NK-92 (cell line): ENCODE results near the gene CD59.
"Not testable (repeated sequence)": the region's sequence is repeated elsewhere in the genome, so short reads cannot be mapped to it uniquely, and the experiment has no call there.

Source experiments
- DNase-seq: peaks from one replicate; lab custom pipeline; 2025; ENCODE audit not compliant: unreplicated experiment; lab: John Stamatoyannopoulos, UW

Gene CD59

DNA sequence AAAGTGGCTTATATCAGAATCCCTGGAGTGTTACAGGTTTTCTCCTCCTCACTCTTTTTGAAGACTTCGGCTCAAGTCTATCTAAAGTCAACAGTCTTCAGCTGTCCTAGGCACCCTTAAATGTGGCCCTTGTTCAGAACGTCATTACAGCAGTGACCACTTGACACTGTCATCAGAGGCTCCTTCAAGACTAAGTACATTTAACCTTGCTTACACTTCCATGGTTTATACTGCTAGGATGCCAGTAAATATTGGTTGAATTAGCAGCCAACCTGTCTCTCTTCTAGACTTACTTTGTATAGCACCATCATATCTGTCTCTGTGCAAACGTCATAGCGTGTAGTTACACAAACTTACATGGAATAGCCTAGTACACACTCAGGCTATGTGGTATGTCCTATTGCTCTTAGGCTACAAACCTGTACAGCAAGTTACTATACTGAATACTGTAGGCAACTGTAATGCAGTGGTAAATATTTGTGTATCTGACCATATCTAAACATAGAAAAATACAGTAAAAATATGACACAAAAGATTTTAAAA is 22.3 kb downstream of the CD59 start:
- DNase-seq, result no peak

- DNase-seq, result no peak
These were observed 22.9 kb downstream of the CD59 start for GRCh38 chr11:33713151-33713855.

- no peak for DNase-seq
These were observed 23.8 kb downstream of the CD59 start for GRCh38 chr11:33712436-33712835.

GRCh38 chr11:33709466-33709865 is 26.8 kb downstream of the CD59 start:
- no peak for DNase-seq

GRCh38 chr11:33708985-33709384 is 27.2 kb downstream of the CD59 start:
- no peak for DNase-seq

DNA sequence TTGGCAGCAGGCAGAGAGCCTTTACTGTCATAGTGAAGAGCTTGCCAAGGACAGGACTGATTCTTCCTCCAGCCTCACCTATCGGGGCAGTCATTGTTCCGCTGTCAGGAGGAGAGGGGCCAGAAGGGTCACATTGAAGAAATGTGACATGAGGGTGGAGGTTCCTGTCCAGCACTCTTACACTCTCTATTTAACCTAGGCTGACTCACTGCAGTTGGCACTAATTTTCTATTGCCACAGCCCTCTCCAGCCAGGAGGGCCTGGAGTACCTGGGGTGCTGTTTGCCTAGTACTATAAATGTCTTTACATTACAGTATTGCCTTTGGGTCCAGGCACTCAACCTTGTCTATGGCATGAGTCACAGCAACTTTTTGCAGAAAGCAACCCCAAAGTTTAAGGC is 28.4 kb downstream of the CD59 start:
- not testable (repeated sequence) for DNase-seq

DNA sequence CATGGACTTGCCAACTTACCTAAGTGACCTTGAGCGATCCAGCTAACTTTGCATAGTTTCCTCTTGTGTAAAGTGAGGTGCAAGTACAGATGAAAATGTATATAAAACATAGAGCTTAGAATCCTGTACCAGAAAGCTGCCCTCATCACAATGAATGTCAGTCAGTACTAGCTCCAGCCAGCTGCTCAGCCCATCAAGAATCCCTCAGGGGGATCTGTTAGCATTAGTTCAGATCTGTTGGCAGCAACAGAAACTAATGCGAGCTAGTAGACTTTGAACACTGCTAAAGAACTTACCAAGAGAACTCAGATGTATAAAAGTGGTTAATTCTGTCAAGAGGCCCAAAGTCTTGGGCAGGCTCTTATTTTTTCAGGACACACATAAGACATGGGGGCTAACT is 29.3 kb downstream of the CD59 start:
- no peak for DNase-seq

- DNase-seq, result no peak
These were observed 29.7 kb downstream of the CD59 start for GRCh38 chr11:33706546-33706945.

- DNase-seq, result no peak
These were observed 31.8 kb downstream of the CD59 start for GRCh38 chr11:33704240-33705002.

DNA sequence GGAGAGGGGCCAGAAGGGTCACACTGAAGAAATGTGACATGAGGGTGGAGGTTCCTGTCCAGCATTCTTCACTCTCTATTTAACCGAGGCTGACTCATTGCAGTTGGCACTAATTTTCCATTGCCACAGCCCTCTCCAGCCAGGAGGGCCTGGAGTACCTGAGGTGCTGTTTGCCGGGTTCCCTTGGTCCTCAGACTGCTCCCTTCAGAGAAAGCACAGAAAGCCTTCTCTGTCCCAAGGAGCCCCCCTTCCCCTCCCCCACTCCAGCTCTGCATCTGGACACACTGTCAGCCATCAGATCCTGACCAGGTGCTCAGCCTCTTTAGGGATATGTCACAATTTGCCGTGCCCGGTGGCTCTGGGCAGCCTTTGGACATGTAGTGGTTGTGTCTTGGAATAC is 32.4 kb downstream of the CD59 start:
- no peak for DNase-seq

GRCh38 chr11:33703234-33703633 is 33.0 kb downstream of the CD59 start:
- DNase-seq, result no peak

GRCh38 chr11:33701302-33702230 is 34.7 kb downstream of the CD59 start:
- no peak for DNase-seq

DNA sequence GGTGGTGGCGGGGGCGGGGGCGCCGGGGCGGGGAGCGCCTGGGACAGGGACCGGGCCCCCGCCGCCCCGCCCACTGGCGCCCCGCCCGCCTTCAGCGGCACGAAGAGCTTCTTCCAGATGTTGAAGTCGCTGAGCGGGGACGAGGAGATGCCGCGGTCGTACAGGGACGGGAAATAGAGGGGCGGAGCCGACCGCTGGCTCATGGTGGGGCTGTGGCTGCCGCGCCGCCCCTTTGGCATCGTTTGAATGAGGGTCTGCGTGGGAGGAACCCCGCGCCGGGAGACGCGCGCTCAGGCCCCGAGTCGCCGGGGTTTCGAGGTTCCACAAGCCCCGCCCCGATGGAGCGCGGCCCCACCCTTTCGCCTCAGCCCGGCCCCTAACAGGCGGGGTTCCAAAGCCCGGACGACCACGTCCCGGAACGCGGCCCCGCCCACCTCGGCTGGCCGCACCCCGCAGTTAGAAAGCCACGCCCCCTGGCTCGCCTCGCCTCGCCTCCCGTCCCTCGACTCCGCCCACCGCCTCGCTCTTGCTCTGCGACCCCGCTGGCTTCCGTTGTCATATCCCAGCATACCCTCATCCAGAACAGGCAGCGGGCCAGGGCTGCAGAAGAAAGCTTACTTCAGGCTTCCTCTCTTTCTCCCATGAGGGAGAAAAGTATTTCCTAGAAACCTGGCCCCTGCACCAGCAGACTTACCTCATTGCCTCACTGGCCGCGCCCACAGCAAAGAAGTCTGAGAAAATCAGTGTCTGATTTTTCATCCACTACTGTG is 35.5 kb downstream of the CD59 start, which contains the start of gene C11orf91:
Gene C11orf91 (minus strand): TSS at position 325 of the 770 bp plus-strand sequence. CDS start 86 bp downstream, at position 239.
- peak; percentile 54 for DNase-seq

GRCh38 chr11:33700063-33700501 is 36.1 kb downstream of the CD59 start:
- DNase-seq, result no peak

- DNase-seq, result no peak
These were observed 36.6 kb downstream of the CD59 start for GRCh38 chr11:33699515-33700062.

DNA sequence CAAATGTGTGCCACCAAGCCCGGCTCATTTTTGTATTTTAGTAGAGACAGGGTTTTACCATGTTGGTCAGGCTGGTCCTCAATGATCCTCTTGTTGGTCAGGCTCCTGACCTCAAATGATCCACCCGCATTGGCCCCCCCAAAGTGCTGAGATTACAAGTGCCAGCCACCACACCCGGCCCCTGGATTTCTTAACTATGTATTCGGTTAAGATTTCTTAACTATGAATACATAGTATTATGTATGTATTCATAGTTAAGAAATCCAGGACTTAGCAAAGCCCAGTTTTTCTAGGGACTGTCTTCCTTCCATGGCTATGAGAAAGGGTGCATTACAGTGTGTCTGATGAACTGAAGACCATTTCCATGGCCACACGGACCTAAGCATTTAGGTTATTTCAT is 37.3 kb downstream of the CD59 start:
- DNase-seq, result no peak

DNA sequence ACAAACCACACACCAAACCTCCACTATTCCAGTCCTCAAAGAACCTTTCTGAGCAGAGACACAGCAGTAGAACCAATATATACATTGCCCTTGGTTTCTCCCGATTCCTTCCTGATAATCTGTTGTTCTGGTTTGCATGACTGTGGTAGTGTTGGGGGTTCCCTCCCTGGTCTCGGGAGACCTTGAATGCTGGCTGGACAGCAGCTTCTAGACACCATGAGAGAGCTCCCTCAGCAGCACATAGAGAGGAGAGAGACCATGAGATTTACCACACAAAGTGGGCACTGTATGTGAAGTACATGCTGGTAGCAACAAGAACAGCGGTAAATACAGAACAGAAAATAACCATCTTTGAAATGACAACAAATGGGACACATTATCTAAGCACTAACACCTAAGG is 38.2 kb downstream of the CD59 start:
- DNase-seq, result no peak

GRCh38 chr11:33696931-33697638 is 39.1 kb downstream of the CD59 start:
- DNase-seq, result no peak

GRCh38 chr11:33696411-33696810 is 39.8 kb downstream of the CD59 start:
- DNase-seq, result no peak
